PFSK-1 (cell line): ENCODE measurements around the gene RASSF3.

Source experiments
- FOXP2 ChIP-seq: optimal IDR thresholded peaks from 2 replicates; pipeline ENCODE3; 2011; ENCODE audit warnings: borderline replicate concordance, control low read depth, inconsistent platforms; ENCODE audit not compliant: insufficient read depth; ENCODE audit errors: extremely low read length, extremely low read depth
- POLR2AphosphoS5 ChIP-seq: IDR thresholded peaks from 2 replicates; pipeline ENCODE4 v1.6.1; 2012; ENCODE audit warnings: low read depth, mild to moderate bottlenecking, control low read depth, low read length, moderate library complexity
- SIN3A ChIP-seq: IDR thresholded peaks from 2 replicates; pipeline ENCODE4 v1.6.1; 2012; ENCODE audit warnings: mild to moderate bottlenecking, low read length, moderate library complexity, borderline replicate concordance; ENCODE audit not compliant: insufficient read depth
- TAF1 ChIP-seq: IDR thresholded peaks from 2 replicates; pipeline ENCODE4 v1.6.1; 2012; ENCODE audit warnings: low read length, control low read depth, borderline replicate concordance; ENCODE audit not compliant: insufficient read depth
- TF ChIP-seq, protein P1 (sequence below), 2 experiments: IDR thresholded peaks; 2 replicates each; pipeline versions ENCODE4 v1.6.1 to v1.8.0; 2011 to 2012; ENCODE audit warnings: low read depth in 2 of 2, low read length in 2 of 2, control low read depth in 1 of 2, inconsistent platforms in 1 of 2, mild to moderate bottlenecking in 1 of 2, moderate library complexity in 1 of 2; ENCODE audit not compliant: insufficient read depth in 1 of 2

RASSF3 gene

DNA sequence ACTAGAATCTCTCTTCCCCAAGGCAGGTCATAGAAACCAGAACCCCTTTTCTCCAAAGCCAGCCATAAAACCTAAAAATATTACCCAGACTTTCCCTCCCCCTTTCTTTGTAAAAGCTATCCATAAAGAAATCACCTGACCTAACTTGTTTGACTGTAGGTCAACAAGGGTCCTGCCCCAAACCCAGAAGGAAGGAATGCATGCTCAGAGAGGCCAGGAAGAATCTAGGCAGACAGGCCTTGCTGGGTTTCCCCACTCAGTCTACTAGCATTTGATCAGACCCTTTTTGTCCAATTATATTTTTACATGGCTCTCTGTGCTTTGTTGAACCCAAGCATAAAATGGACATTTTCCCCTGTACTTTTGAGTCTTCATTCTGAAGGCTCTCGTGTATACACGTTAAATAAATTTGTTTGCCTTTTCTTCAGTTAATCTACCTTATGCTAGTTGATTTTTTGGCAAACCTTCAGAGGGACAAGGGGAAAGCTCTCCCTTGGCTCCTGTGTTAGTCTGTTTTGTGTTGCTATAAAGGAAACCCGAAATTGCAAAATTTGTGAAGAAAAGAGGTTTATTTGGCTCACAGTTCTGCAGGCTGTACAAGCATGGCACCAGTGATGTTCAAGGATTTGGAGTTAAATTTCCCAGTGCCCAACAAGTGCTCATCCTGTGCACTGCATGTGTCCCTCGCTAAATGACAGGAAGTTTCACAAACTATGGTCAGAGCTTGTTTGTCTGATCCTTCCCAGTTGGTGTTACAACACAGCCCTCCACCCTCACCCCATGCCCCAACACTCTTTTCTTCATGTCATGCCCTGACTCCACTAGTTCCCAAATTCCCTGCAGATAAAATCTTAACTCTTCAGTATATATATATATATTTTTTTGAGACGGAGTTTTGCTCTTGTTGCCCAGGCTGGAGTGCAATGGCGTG is 14.2 kb upstream of the RASSF3 start:
- no peak for TF ChIP-seq SIN3A
- TF ChIP-seq POLR2AphosphoS5 = no peak

DNA sequence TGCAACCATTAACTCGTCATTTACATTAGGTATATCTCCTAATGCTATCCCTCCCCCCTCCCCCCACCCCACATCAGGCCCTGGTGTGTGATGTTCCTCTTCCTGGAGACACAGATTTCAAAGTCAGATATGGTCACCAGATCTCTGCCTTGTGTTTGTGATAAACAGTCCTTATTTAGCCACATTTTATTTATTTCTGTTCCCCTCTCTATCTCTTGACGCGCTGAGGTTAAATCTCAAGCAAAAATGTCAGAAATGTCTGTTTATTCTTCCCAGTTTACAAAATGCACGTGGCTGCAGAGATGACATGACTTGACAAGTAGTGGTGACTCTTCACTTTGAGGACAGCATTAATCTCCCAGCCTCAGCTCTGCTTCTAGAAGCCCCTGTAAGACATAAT is 11.5 kb upstream of the RASSF3 start:
- TF ChIP-seq TAF1 = no peak
- TF ChIP-seq POLR2AphosphoS5 = no peak
- no peak for TF ChIP-seq SIN3A
- no peak for TF ChIP-seq FOXP2
- TF ChIP-seq, protein P1, sequence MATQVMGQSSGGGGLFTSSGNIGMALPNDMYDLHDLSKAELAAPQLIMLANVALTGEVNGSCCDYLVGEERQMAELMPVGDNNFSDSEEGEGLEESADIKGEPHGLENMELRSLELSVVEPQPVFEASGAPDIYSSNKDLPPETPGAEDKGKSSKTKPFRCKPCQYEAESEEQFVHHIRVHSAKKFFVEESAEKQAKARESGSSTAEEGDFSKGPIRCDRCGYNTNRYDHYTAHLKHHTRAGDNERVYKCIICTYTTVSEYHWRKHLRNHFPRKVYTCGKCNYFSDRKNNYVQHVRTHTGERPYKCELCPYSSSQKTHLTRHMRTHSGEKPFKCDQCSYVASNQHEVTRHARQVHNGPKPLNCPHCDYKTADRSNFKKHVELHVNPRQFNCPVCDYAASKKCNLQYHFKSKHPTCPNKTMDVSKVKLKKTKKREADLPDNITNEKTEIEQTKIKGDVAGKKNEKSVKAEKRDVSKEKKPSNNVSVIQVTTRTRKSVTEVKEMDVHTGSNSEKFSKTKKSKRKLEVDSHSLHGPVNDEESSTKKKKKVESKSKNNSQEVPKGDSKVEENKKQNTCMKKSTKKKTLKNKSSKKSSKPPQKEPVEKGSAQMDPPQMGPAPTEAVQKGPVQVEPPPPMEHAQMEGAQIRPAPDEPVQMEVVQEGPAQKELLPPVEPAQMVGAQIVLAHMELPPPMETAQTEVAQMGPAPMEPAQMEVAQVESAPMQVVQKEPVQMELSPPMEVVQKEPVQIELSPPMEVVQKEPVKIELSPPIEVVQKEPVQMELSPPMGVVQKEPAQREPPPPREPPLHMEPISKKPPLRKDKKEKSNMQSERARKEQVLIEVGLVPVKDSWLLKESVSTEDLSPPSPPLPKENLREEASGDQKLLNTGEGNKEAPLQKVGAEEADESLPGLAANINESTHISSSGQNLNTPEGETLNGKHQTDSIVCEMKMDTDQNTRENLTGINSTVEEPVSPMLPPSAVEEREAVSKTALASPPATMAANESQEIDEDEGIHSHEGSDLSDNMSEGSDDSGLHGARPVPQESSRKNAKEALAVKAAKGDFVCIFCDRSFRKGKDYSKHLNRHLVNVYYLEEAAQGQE (IDR thresholded peaks at IDR 0.05; ENCODE audit: insufficient read depth in 1 of 2, low read depth in 2 of 2, low read length in 2 of 2) = no peak

DNA sequence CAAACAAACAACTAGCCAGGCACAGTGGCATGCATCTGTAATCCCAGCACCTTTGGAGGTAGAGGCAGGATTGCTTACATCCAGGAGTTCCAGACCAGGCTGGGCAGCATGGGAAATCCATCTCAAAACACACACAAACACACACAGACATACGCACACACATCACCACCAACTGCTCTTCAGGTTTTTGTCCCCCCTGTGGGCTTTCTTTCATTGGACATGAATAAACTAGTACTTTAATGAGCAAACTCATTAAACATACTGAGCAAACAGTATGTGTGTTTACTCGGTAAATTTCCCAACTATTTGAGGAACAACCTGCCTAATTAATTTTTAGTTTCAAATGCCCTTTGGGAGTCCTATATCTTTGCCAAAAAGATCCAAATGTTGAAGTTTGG is 10.1 kb upstream of the RASSF3 start:
- TF ChIP-seq, protein P1 (IDR thresholded peaks at IDR 0.05; ENCODE audit: insufficient read depth in 1 of 2, low read depth in 2 of 2, low read length in 2 of 2) = no peak
- TF ChIP-seq TAF1 (no peak), SIN3A (no peak), POLR2AphosphoS5 (no peak), FOXP2 (no peak)

DNA sequence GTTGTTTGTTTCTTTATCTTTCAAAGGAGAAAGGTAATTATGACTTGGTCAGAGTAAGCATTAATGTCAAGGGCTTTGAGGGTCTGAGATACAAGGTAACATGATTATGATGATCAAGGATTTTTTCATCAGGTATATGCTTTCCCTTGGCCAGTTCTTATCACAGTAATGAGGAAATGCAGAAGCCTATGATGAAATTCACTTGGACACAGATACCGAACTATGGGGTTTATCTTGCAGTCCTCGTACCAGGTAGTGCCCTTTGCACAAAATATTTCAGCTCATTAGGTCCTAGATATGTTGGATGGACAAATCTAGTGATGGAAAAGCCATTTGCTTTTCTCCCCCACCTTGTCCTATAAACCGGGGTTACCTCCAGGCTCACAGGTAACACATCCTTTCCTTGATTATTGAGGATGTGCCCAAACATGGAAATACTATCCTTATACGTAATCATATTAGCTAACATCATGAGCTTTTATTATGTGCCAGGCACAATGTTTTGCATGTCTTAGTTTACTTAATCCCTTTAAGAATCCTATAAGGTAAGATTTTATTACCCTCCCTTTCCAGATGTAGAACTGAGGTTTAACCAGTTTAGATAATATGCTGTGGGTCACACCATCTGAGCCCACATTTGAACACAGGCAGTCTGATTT is 7.0 kb upstream of the RASSF3 start:
- TF ChIP-seq POLR2AphosphoS5 (no peak), SIN3A (no peak)
- TF ChIP-seq, protein P1 (IDR thresholded peaks at IDR 0.05; ENCODE audit: insufficient read depth in 1 of 2, low read depth in 2 of 2, low read length in 2 of 2) = no peak

DNA sequence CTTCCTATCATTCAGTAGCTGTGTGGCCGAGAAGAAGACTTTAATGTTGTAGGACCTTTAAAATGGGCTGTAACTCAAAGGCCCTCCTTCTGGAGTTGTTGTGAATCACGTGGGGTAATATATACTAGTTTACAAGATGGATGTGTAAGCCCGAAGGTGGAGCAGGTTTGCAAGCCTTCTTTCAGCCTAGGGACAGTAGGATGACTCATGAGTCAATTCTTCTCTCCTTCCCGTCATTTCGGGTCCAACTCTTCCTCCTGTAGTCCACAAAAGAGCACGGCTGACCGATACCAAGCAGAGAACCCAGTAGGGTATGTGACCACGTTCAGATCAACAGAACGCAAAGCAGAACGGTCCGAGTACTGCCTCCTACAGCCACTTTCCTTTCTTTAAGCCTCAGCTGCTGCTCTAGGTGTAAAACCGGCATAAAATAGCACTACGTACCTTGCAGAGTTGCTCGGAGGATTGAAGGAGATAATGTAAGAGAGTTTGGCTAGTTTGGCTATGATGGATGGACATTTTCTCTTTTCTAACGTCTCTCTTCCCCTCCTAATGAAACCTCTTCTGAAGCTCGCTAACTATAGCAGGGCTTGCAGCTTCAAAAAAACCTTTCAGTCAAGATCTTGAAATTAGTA is 1.3 kb upstream of the RASSF3 start:
- TF ChIP-seq, protein P1 (IDR thresholded peaks at IDR 0.05; ENCODE audit: insufficient read depth in 1 of 2, low read depth in 2 of 2, low read length in 2 of 2) = no peak
- TF ChIP-seq SIN3A = peak; percentile 91
- 0 out of 2 replicates have a peak, but pooled peaks have one; percentile 47 for TF ChIP-seq TAF1
- no peak for TF ChIP-seq FOXP2
- TF ChIP-seq POLR2AphosphoS5 = no peak
